ENCODE measurements around the gene HDDC2. TPM values are rescaled to one million over a fixed set of nuclear protein-coding genes. Genes with fewer than 3 reads are reported as not detected.

HDDC2 gene
- total and polyA plus RNA-seq, 2 of the 8 experiments (the other 6 are each of a cell fraction or from before 2014, with no cell fraction given): 89.3 to 129 TPM

DNA sequence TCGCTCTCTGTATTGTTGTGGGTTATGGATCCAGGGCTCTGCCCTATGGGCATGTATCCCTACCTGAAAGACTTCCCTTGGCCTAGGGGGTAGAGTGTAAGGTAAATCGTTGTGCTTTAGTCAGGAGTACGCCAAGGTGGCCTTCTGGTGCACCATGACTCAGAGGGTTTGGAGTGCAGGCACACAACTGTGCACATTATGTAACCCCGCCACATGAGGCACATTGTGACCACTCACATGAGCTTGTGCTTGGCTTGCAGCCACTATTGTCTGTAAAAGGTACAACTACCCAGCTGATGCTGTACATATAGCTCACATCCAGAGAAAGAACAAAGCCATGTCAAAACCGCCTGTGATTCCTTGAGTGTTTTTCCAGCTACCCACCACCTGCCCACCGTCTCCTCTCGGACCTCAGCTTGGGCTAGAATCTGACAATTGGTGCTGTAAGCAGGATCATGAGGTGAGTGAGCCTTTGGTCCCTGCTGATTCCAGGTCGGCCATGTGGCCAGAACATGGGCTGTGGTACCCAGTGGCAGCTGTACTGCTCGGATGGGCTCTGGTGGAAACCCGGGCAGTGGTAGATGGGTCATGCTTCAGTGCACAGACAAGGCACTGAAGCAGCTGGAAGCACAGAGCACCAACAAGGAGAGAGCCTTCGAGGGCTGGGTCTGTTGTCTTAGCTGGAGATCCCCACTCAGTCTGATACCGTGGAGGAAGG, 33.8 kb downstream of the HDDC2 start:
- H2BK15ac ChIP-seq (ENCODE audit: low read length): no peak overlapping the region
- H3K36me3 ChIP-seq (ENCODE audit: control insufficient read depth in 2 of 4, insufficient read depth in 4 of 4, low read length in 3 of 4): peaks cover 0 to 4% (median 0%) of the 10 kb centered on the region in 4 experiments; a peak in 3 of 8 replicates
- no peak overlapping the region for H2AFZ ChIP-seq (ENCODE audit: low read length)
- DNase-seq (ENCODE audit: low read depth in 1 of 2, low spot score in 2 of 2) (no peak), FAIRE-seq (no peak)
- CTCF ChIA-PET (ENCODE audit: partially characterized antibody): interaction anchor here (0.9 to 1.5 kb wide), 5 partner anchors 23 to 650 kb away, joined by 3 to 5 read pairs (median 3); no protein-coding TSS in a partner anchor
- H3K14ac ChIP-seq (ENCODE audit: insufficient read length): no peak overlapping the region
- no peak overlapping the region for H3K27ac ChIP-seq (ENCODE audit: low read depth, low read length)
- H3K23ac ChIP-seq (ENCODE audit: insufficient read length): no peak overlapping the region
- no peaks in the 10 kb centered on the region for H3K23me2 ChIP-seq (ENCODE audit: low read depth, low read length)
- 92% methylated on average over 12 of the region's 12 CpGs; no CpG with 5 or more reads in 1 of the 2 experiments for WGBS, 2 experiments (ENCODE audit: extremely low coverage in 1 of 2, insufficient coverage in 1 of 2, insufficient read length in 1 of 2, insufficient replicate concordance in 2 of 2, low coverage in 1 of 2, low lambda C conversion rate in 2 of 2, missing lambda C conversion rate in 1 of 2)
- POLR2A ChIA-PET (ENCODE audit: partially characterized antibody): interaction anchor here (0.9 kb wide), 1 partner anchor 11 kb away, joined by 3 read pairs; no protein-coding TSS in a partner anchor
- H4K91ac ChIP-seq (replicated peaks; ENCODE audit: insufficient read length, low read length): no peak overlapping the region
- H2BK120ac ChIP-seq (replicated peaks; ENCODE audit: low read depth, low read length): no peak overlapping the region
- no peak overlapping the region for H2BK12ac ChIP-seq (ENCODE audit: low read depth, low read length)
- H4K5ac ChIP-seq (ENCODE audit: insufficient read length, low read depth, low read length): no peak overlapping the region
- no peak overlapping the region for H3K4me2 ChIP-seq (ENCODE audit: insufficient read depth in 1 of 2, low read depth in 2 of 2, low read length in 2 of 2)
- H3K4me1 ChIP-seq (replicated peaks in 1 of 4; ENCODE audit: control insufficient read depth in 3 of 4, insufficient read depth in 4 of 4, low read length in 3 of 4): no peaks in the 10 kb centered on the region; a peak in 1 of 7 replicates
- H3K4me3 ChIP-seq (ENCODE audit: extremely low read depth in 1 of 4, insufficient read depth in 2 of 4, low read depth in 3 of 4, low read length in 4 of 4): no peak overlapping the region
- no peak overlapping the region for H3K9ac ChIP-seq (replicated peaks in 1 of 4; ENCODE audit: extremely low read depth in 1 of 4, low read depth in 3 of 4, low read length in 3 of 4)
- H2AK5ac ChIP-seq (ENCODE audit: low read depth, low read length): no peak overlapping the region
- no peaks in the 10 kb centered on the region for H3K79me2 ChIP-seq (ENCODE audit: control insufficient read depth in 1 of 2, insufficient read depth in 2 of 2, low read length in 2 of 2)
- H3K18ac ChIP-seq (ENCODE audit: extremely low read depth, low read length): no peak overlapping the region
- H3K27me3 ChIP-seq (replicated peaks in 1 of 4; ENCODE audit: control insufficient read depth in 3 of 4, extremely low read depth in 1 of 4, insufficient read depth in 3 of 4, low read length in 3 of 4): no peaks in the 10 kb centered on the region
- H3K4ac ChIP-seq (replicated peaks; ENCODE audit: insufficient read length, low read depth, low read length): no peak overlapping the region
- no peak overlapping the region for H2BK20ac ChIP-seq (ENCODE audit: low read length)
- H3K79me1 ChIP-seq (ENCODE audit: low read depth, low read length): no peaks in the 10 kb centered on the region
- no peaks in the 10 kb centered on the region for H4K20me1 ChIP-seq (replicated peaks in 1 of 2; ENCODE audit: control insufficient read depth in 1 of 2, insufficient read depth in 2 of 2, low read length in 2 of 2)
- H4K8ac ChIP-seq (ENCODE audit: extremely low read depth, insufficient read depth, low read length): no peak overlapping the region
- no peak overlapping the region for H3K56ac ChIP-seq (replicated peaks; ENCODE audit: insufficient read length, low read depth, low read length)
- H3K9me3 ChIP-seq (ENCODE audit: insufficient read depth in 2 of 2, low read depth in 1 of 2, low read length in 1 of 2): no peaks in the 10 kb centered on the region
- no peak overlapping the region for H2BK5ac ChIP-seq (ENCODE audit: low read depth, low read length)
- TF ChIP-seq, protein P1, sequence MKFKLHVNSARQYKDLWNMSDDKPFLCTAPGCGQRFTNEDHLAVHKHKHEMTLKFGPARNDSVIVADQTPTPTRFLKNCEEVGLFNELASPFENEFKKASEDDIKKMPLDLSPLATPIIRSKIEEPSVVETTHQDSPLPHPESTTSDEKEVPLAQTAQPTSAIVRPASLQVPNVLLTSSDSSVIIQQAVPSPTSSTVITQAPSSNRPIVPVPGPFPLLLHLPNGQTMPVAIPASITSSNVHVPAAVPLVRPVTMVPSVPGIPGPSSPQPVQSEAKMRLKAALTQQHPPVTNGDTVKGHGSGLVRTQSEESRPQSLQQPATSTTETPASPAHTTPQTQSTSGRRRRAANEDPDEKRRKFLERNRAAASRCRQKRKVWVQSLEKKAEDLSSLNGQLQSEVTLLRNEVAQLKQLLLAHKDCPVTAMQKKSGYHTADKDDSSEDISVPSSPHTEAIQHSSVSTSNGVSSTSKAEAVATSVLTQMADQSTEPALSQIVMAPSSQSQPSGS (IDR thresholded peaks at IDR 0.05; ENCODE audit: low read length): no peak
- TF ChIP-seq EGR1 (IDR thresholded peaks at IDR 0.05; ENCODE audit: borderline replicate concordance, low read depth, low read length): no peak
- no peak for TF ChIP-seq CBX8 (IDR thresholded peaks at IDR 0.05; ENCODE audit: borderline replicate concordance, low read depth, low read length)
- no peak for TF ChIP-seq YY1 (IDR thresholded peaks at IDR 0.05; ENCODE audit: low read depth, low read length)
- TF ChIP-seq TAF7 (optimal IDR thresholded peaks at IDR 0.05; ENCODE audit: borderline replicate concordance, low read depth, low read length): no peak
- TF ChIP-seq, protein P2, sequence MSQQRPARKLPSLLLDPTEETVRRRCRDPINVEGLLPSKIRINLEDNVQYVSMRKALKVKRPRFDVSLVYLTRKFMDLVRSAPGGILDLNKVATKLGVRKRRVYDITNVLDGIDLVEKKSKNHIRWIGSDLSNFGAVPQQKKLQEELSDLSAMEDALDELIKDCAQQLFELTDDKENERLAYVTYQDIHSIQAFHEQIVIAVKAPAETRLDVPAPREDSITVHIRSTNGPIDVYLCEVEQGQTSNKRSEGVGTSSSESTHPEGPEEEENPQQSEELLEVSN (IDR thresholded peaks at IDR 0.05): no peak
- no peak for TF ChIP-seq RAD21 (IDR thresholded peaks at IDR 0.05 in 1 of 2, conservative IDR thresholded peaks at IDR 0.05 in 1 of 2; ENCODE audit: low read depth in 2 of 2, low read length in 2 of 2)
- no peak for TF ChIP-seq RXRA (IDR thresholded peaks at IDR 0.05; ENCODE audit: insufficient read depth, low read depth, low read length)
- no peak for TF ChIP-seq RBBP5 (IDR thresholded peaks at IDR 0.05; ENCODE audit: borderline replicate concordance, low read depth, low read length)

Data from H1 (cell line).